Naive thymus-derived CD4-positive, alpha-beta T cell (primary cell): ENCODE measurements around the gene DNMT3A. TPM values are rescaled to one million over a fixed set of nuclear protein-coding genes. Genes with fewer than 3 reads are reported as not detected.

Experiments
- ATAC-seq: fragments of 150-1000 bp; cut with Tn5 transposase; 2 replicates; pipeline ENCODE4 v1.10.0; 2021; ENCODE audit warnings: mild to moderate bottlenecking, moderate library complexity
- CTCF ChIA-PET: fragments of 350-600 bp; sonication (Branson Sonifier 250); formaldehyde crosslinking; loops from one replicate; lab custom pipeline; 2021; ENCODE audit warnings: antibody characterized with exemption; lab: Charles Lee
- POLR2A ChIA-PET: fragments of 350-600 bp; sonication (Branson Sonifier 250); formaldehyde crosslinking; loops from one replicate; lab custom pipeline; 2021; ENCODE audit warnings: antibody characterized with exemption, inconsistent platforms; lab: Charles Lee
- DNase-seq, 9 donors: peaks; one replicate each; pipeline versions ENCODE4 v3.0.0 to v3.0.0-alpha.2; 2020 to 2022; ENCODE audit warnings: mixed read lengths in 1 of 9
- H3K27ac ChIP-seq: one replicate; pipeline ENCODE4 v1.7.0; 2013; ENCODE audit warnings: mild to moderate bottlenecking, low read depth, low read length, moderate library complexity
- H3K27me3 ChIP-seq, 2 donors: one replicate each; pipeline ENCODE4 v1.7.0; 2013; ENCODE audit warnings: low read length in 2 of 2, mild to moderate bottlenecking in 2 of 2, moderate library complexity in 2 of 2; ENCODE audit not compliant: control insufficient read depth in 2 of 2, insufficient read depth in 2 of 2
- H3K36me3 ChIP-seq, 3 experiments: 1 replicate in 2 of 3; 2 replicates in 1 of 3; pipeline ENCODE4 v1.7.0; 2013; ENCODE audit warnings: low read length in 3 of 3, mild to moderate bottlenecking in 3 of 3, moderate library complexity in 1 of 3; ENCODE audit not compliant: insufficient read depth in 3 of 3, control insufficient read depth in 2 of 3
- H3K4me1 ChIP-seq, 2 donors: one replicate each; pipeline ENCODE4 v1.7.0; 2013; ENCODE audit warnings: low read length in 2 of 2, mild to moderate bottlenecking in 2 of 2, moderate library complexity in 1 of 2; ENCODE audit not compliant: control insufficient read depth in 2 of 2, insufficient read depth in 2 of 2
- H3K4me3 ChIP-seq: 2 replicates; pipeline ENCODE4 v1.7.0; 2013; ENCODE audit warnings: mild to moderate bottlenecking, low read length
- H3K9me3 ChIP-seq, 3 experiments: 1 replicate in 2 of 3; 2 replicates in 1 of 3; pipeline ENCODE4 v1.7.0; 2013; ENCODE audit warnings: low read length in 3 of 3; ENCODE audit not compliant: control insufficient read depth in 2 of 3
- H3K27ac Mint-ChIP-seq, 9 donors: one replicate each; pipeline ENCODE4 v1.8.0; 2020 to 2022; ENCODE audit warnings: mixed read lengths in 9 of 9, mild to moderate bottlenecking in 8 of 9, moderate library complexity in 5 of 9, inconsistent platforms in 2 of 9
- H3K27me3 Mint-ChIP-seq, 5 donors: one replicate each; pipeline ENCODE4 v1.8.0; 2021 to 2022; ENCODE audit warnings: mixed read lengths in 5 of 5, mild to moderate bottlenecking in 1 of 5
- H3K36me3 Mint-ChIP-seq, 5 donors: one replicate each; pipeline ENCODE4 v1.8.0; 2020 to 2022; ENCODE audit warnings: mixed read lengths in 5 of 5, mild to moderate bottlenecking in 3 of 5, inconsistent platforms in 1 of 5
- H3K4me1 Mint-ChIP-seq, 7 donors: one replicate each; pipeline ENCODE4 v1.8.0; 2020 to 2022; ENCODE audit warnings: mixed read lengths in 7 of 7, mild to moderate bottlenecking in 3 of 7, inconsistent platforms in 1 of 7
- H3K4me3 Mint-ChIP-seq, 10 donors: one replicate each; pipeline ENCODE4 v1.8.0; 2020 to 2022; ENCODE audit warnings: mild to moderate bottlenecking in 10 of 10, mixed read lengths in 10 of 10, moderate library complexity in 6 of 10, inconsistent platforms in 2 of 10
- H3K9me3 Mint-ChIP-seq, 11 donors: one replicate each; pipeline ENCODE4 v1.8.0; 2020 to 2022; ENCODE audit warnings: mixed read lengths in 11 of 11, mild to moderate bottlenecking in 4 of 11, inconsistent platforms in 1 of 11, moderate library complexity in 1 of 11
- intact Hi-C, 2 donors: fragments of 100-400 bp; cut with micrococcal nuclease; formaldehyde crosslinking; loops; one replicate each; pipeline ENCODE4 v1.15.1; 2023
- polyA plus RNA-seq, 2 donors: library from polyadenylated mRNA; unstranded; fragments of 300-500 nt; fragmentation: Illumina TruSeq; gene quantifications; one replicate each; pipeline ENCODE4 v1.2.3, GENCODE V29; 2021
- total RNA-seq, 6 experiments: library from RNA in 5 of 6; stranded (reverse) in 5 of 6; gene quantifications; 1 replicate in 5 of 6; 2 replicates in 1 of 6; pipeline ENCODE4 v1.2.3 and lab custom pipeline; 2021 to 2026

The DNMT3A gene
- total and polyA plus RNA-seq, 7 experiments from 2014 or later = 19.4 to 117 (median 80.7) TPM

DNA sequence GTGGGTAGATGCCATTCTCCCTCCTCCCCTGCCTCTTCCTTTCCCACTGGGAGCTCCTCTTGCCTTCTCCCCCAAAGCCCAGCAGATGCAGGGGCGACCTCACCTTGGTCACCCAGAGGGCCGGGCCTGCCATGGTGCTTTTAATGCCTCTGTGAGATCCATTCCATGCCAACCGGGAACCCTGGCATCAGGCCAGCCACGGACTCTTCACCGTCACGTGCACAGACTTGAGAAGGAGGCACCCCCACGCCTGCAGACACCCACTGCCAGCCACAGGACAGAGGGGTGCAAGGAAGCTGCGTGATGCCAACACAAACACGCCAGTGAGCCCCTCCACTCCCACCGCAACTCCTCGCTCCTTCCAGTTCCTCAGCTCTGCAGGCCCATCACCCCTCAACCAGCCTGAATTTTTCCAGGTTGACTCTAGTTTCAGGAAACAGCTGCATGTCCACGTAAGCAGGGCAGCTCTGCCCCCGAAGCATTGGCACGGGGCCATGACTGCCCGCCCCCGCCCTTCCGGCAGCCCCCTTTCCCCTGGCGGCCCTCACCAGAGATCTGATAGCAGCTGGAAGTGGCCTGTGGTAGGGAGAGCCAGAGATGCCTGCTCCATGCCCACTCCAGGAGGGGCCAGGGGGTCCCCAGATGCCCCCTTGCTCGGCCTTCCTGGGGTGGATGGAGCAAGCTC lies 50.8 kb downstream of the DNMT3A start:
- no peaks in the 10 kb centered on the region for H3K9me3 ChIP-seq
- CTCF ChIA-PET = interaction anchor here (0.9 to 2.3 kb wide), 2 partner anchors 14 kb away, joined by 3 to 8 read pairs; no protein-coding TSS in a partner anchor
- H3K4me1 ChIP-seq = peaks cover 39 to 68% of the 10 kb centered on the region in 2 donors
- Mint-ChIP-seq H3K9me3 (no peaks in the 10 kb centered on the region), H3K27me3 (no peaks in the 10 kb centered on the region), H3K36me3 (peaks cover 0 to 16% (median 3%) of the 10 kb centered on the region in 5 donors), H3K4me3 (peak overlapping the region in 1 of 10 donors; percentile 56), H3K4me1 (peaks cover 38 to 87% (median 64%) of the 10 kb centered on the region in 7 donors), H3K27ac (peak overlapping the region in 8 of 9 donors; percentile 28 to 99 (median 78))
- peak overlapping the region; percentile 56 for H3K27ac ChIP-seq
- no peaks in the 10 kb centered on the region for H3K36me3 ChIP-seq
- H3K4me3 ChIP-seq = no peak overlapping the region
- no peaks in the 10 kb centered on the region for H3K27me3 ChIP-seq
- no peak for ATAC-seq
- DNase-seq = no peak
- intact Hi-C loops = no loop called here
- POLR2A ChIA-PET = interaction anchor here (1.1 to 12.4 kb wide), 6 partner anchors 12 to 49 kb away, joined by 3 to 287 read pairs (median 4); no protein-coding TSS in a partner anchor

GRCh38 chr2:25286723-25287483 lies 54.8 kb downstream of the DNMT3A start:
- H3K4me3 Mint-ChIP-seq = peak overlapping the region in 7 of 10 donors; percentile 33 to 90 (median 61)
- peaks cover 29 to 83% (median 57%) of the 10 kb centered on the region in 7 donors for H3K4me1 Mint-ChIP-seq
- peaks cover 0 to 2% (median 0%) of the 10 kb centered on the region in 11 donors for H3K9me3 Mint-ChIP-seq
- intact Hi-C loops = loop anchor here (1.0 to 2.0 kb wide), 4 partner anchors 8 to 14 kb away; no protein-coding TSS in a partner anchor
- Histone ChIP-seq H3K36me3 (peaks cover 0 to 7% (median 0%) of the 10 kb centered on the region in 3 experiments), H3K27ac (peak overlapping the region; percentile 75), H3K4me3 (peak overlapping the region; percentile 42), H3K4me1 (peaks cover 31 to 61% of the 10 kb centered on the region in 2 donors), H3K27me3 (no peaks in the 10 kb centered on the region), H3K9me3 (no peaks in the 10 kb centered on the region)
- ATAC-seq (no peak), DNase-seq (no peak)
- POLR2A ChIA-PET = interaction anchor here (0.6 to 12.4 kb wide), 15 partner anchors 8 to 90 kb away, joined by 3 to 287 read pairs (median 8); no protein-coding TSS in a partner anchor
- peaks cover 0 to 14% (median 9%) of the 10 kb centered on the region in 5 donors for H3K36me3 Mint-ChIP-seq
- CTCF ChIA-PET = interaction anchor here (2.0 to 3.3 kb wide), 3 partner anchors 8 to 13 kb away, joined by 15 to 23 read pairs (median 21); no protein-coding TSS in a partner anchor
- H3K27ac Mint-ChIP-seq = peak overlapping the region; percentile 98 to 100 (median 99)
- no peaks in the 10 kb centered on the region for H3K27me3 Mint-ChIP-seq

- H3K27ac ChIP-seq = peak overlapping the region; percentile 75
- ATAC-seq (peak; percentile 99), DNase-seq (peak; percentile 33 to 83 (median 77))
- H3K36me3 ChIP-seq = peaks cover 0 to 16% (median 0%) of the 10 kb centered on the region in 3 experiments
- H3K4me1 ChIP-seq = peaks cover 31 to 54% of the 10 kb centered on the region in 2 donors
- intact Hi-C loops = loop anchor here (1.0 to 2.0 kb wide), 4 partner anchors 9 to 13 kb away; no protein-coding TSS in a partner anchor
- H3K27me3 Mint-ChIP-seq = no peaks in the 10 kb centered on the region
- H3K4me1 Mint-ChIP-seq = peaks cover 29 to 83% (median 62%) of the 10 kb centered on the region in 7 donors
- peaks cover 0 to 2% (median 0%) of the 10 kb centered on the region in 11 donors for H3K9me3 Mint-ChIP-seq
- ChIA-PET POLR2A (interaction anchor here (0.6 to 12.4 kb wide), 19 partner anchors 7 to 593 kb away, joined by 3 to 287 read pairs (median 6); no protein-coding TSS in a partner anchor), CTCF (interaction anchor here (0.6 to 3.3 kb wide), 5 partner anchors 9 to 162 kb away, joined by 3 to 23 read pairs (median 15); no protein-coding TSS in a partner anchor)
- peak overlapping the region; percentile 98 to 100 (median 99) for H3K27ac Mint-ChIP-seq
- H3K4me3 ChIP-seq = peak overlapping the region; percentile 42
- no peaks in the 10 kb centered on the region for H3K27me3 ChIP-seq
- no peaks in the 10 kb centered on the region for H3K9me3 ChIP-seq
- H3K36me3 Mint-ChIP-seq = peaks cover 0 to 19% (median 16%) of the 10 kb centered on the region in 5 donors
- peak overlapping the region; percentile 72 to 90 (median 79) for H3K4me3 Mint-ChIP-seq
These were observed 55.7 kb downstream of the DNMT3A start for GRCh38 chr2:25286025-25286400.

- H3K4me1 ChIP-seq = peaks cover 31 to 51% of the 10 kb centered on the region in 2 donors
- H3K27ac Mint-ChIP-seq = peak overlapping the region; percentile 98 to 100 (median 99)
- H3K4me3 ChIP-seq = peak overlapping the region; percentile 42
These were observed 56.3 kb downstream of the DNMT3A start for GRCh38 chr2:25285265-25286024.

GRCh38 chr2:25284756-25285155 lies 57.0 kb downstream of the DNMT3A start:
- peak overlapping the region; percentile 75 for H3K27ac ChIP-seq
- intact Hi-C loops = no loop called here
- Mint-ChIP-seq H3K4me1 (peaks cover 32 to 84% (median 68%) of the 10 kb centered on the region in 7 donors), H3K9me3 (peaks cover 0 to 2% (median 0%) of the 10 kb centered on the region in 11 donors), H3K27me3 (no peaks in the 10 kb centered on the region), H3K36me3 (peaks cover 0 to 27% (median 21%) of the 10 kb centered on the region in 5 donors), H3K4me3 (peak overlapping the region in 7 of 10 donors; percentile 10 to 90 (median 65)), H3K27ac (peak overlapping the region; percentile 98 to 100 (median 99))
- no peaks in the 10 kb centered on the region for H3K9me3 ChIP-seq
- H3K27me3 ChIP-seq = no peaks in the 10 kb centered on the region
- DNase-seq (no peak), ATAC-seq (no peak)
- ChIA-PET CTCF (interaction anchor here (3.3 kb wide), 1 partner anchor 10 kb away, joined by 15 read pairs; no protein-coding TSS in a partner anchor), POLR2A (interaction anchor here (1.3 to 12.4 kb wide), 7 partner anchors 5 to 34 kb away, joined by 4 to 287 read pairs (median 29); no protein-coding TSS in a partner anchor)
- no peak overlapping the region for H3K4me3 ChIP-seq
- H3K4me1 ChIP-seq = peaks cover 31 to 51% of the 10 kb centered on the region in 2 donors
- peaks cover 0 to 24% (median 0%) of the 10 kb centered on the region in 3 experiments for H3K36me3 ChIP-seq

More at GRCh38 chr2:25285265-25286024, 56.3 kb downstream of the DNMT3A start:
- peak overlapping the region; percentile 75 for H3K27ac ChIP-seq
- peaks cover 0 to 22% (median 0%) of the 10 kb centered on the region in 3 experiments for H3K36me3 ChIP-seq
- peaks cover 0 to 2% (median 0%) of the 10 kb centered on the region in 11 donors for H3K9me3 Mint-ChIP-seq
- peaks cover 27 to 84% (median 64%) of the 10 kb centered on the region in 7 donors for H3K4me1 Mint-ChIP-seq
- H3K36me3 Mint-ChIP-seq = peaks cover 0 to 25% (median 19%) of the 10 kb centered on the region in 5 donors
- no peaks in the 10 kb centered on the region for H3K9me3 ChIP-seq
- H3K27me3 ChIP-seq = no peaks in the 10 kb centered on the region
- intact Hi-C loops = loop anchor here (1.0 to 2.0 kb wide), 4 partner anchors 8 to 13 kb away; no protein-coding TSS in a partner anchor
- DNase-seq = no peak
- POLR2A ChIA-PET = interaction anchor here (0.6 to 12.4 kb wide), 18 partner anchors 6 to 593 kb away, joined by 3 to 287 read pairs (median 7); no protein-coding TSS in a partner anchor
- CTCF ChIA-PET = interaction anchor here (0.6 to 3.3 kb wide), 5 partner anchors 9 to 162 kb away, joined by 3 to 23 read pairs (median 15); no protein-coding TSS in a partner anchor
- ATAC-seq = peak; percentile 28
- no peaks in the 10 kb centered on the region for H3K27me3 Mint-ChIP-seq
- peak overlapping the region; percentile 72 to 90 (median 79) for H3K4me3 Mint-ChIP-seq
